CD8-positive, alpha-beta memory T cell (primary cell): ENCODE measurements around the gene SNUPN. TPM values are rescaled to one million over a fixed set of nuclear protein-coding genes. Genes with fewer than 3 reads are reported as not detected.
"Not testable (repeated sequence)": the region's sequence is repeated elsewhere in the genome, so short reads cannot be mapped to it uniquely, and the experiment has no call there.

Source experiments
- CTCF ChIA-PET: fragments of 350-600 bp; sonication (Branson Sonifier 250); formaldehyde crosslinking; loops from one replicate; lab custom pipeline; 2021; ENCODE audit warnings: antibody characterized with exemption; lab: Charles Lee
- POLR2A ChIA-PET: fragments of 350-600 bp; sonication (Branson Sonifier 250); formaldehyde crosslinking; loops from one replicate; lab custom pipeline; 2021; ENCODE audit warnings: antibody characterized with exemption; lab: Charles Lee
- DNase-seq, 5 donors: peaks; one replicate each; pipeline versions ENCODE4 v3.0.0 to v3.0.0-alpha.2; 2020 to 2022; ENCODE audit warnings: mixed read lengths in 1 of 5
- H3K27ac ChIP-seq: one replicate; pipeline ENCODE4 v1.7.0; 2013; ENCODE audit warnings: low read depth, mild to moderate bottlenecking, low read length, moderate library complexity
- H3K27me3 ChIP-seq: 2 replicates; pipeline ENCODE4 v1.7.0; 2013; ENCODE audit warnings: low read length, mild to moderate bottlenecking; ENCODE audit not compliant: insufficient read depth, poor library complexity, severe bottlenecking
- H3K36me3 ChIP-seq: 2 replicates; pipeline ENCODE4 v1.7.0; 2013; ENCODE audit warnings: mild to moderate bottlenecking, low read length, moderate library complexity; ENCODE audit not compliant: insufficient read depth
- H3K4me1 ChIP-seq: 2 replicates; pipeline ENCODE4 v1.7.0; 2013; ENCODE audit warnings: mild to moderate bottlenecking, low read length, moderate library complexity; ENCODE audit not compliant: insufficient read depth
- H3K4me3 ChIP-seq: 2 replicates; pipeline ENCODE4 v1.7.0; 2013; ENCODE audit warnings: mild to moderate bottlenecking, low read length
- H3K9me3 ChIP-seq: 2 replicates; pipeline ENCODE4 v1.7.0; 2013; ENCODE audit warnings: mild to moderate bottlenecking, low read length
- H3K27ac Mint-ChIP-seq, 8 donors: one replicate each; pipeline ENCODE4 v1.8.0; 2020 to 2021; ENCODE audit warnings: mixed read lengths in 8 of 8, mild to moderate bottlenecking in 6 of 8, inconsistent platforms in 3 of 8, moderate library complexity in 3 of 8
- H3K27me3 Mint-ChIP-seq, 2 donors: one replicate each; pipeline ENCODE4 v1.8.0; 2020 to 2021; ENCODE audit warnings: mixed read lengths in 2 of 2, mild to moderate bottlenecking in 1 of 2, moderate library complexity in 1 of 2
- H3K36me3 Mint-ChIP-seq, 3 donors: one replicate each; pipeline ENCODE4 v1.8.0; 2020 to 2021; ENCODE audit warnings: mixed read lengths in 3 of 3, inconsistent platforms in 1 of 3, mild to moderate bottlenecking in 1 of 3
- H3K4me1 Mint-ChIP-seq, 3 donors: one replicate each; pipeline ENCODE4 v1.8.0; 2020 to 2021; ENCODE audit warnings: mixed read lengths in 3 of 3, inconsistent platforms in 1 of 3, mild to moderate bottlenecking in 1 of 3
- H3K4me3 Mint-ChIP-seq, 7 donors: one replicate each; pipeline ENCODE4 v1.8.0; 2020 to 2021; ENCODE audit warnings: mixed read lengths in 7 of 7, mild to moderate bottlenecking in 6 of 7, moderate library complexity in 4 of 7, inconsistent platforms in 2 of 7
- H3K9me3 Mint-ChIP-seq, 5 donors: one replicate each; pipeline ENCODE4 v1.8.0; 2020 to 2022; ENCODE audit warnings: mixed read lengths in 5 of 5, mild to moderate bottlenecking in 3 of 5, moderate library complexity in 2 of 5, inconsistent platforms in 1 of 5
- polyA plus RNA-seq: library from polyadenylated mRNA; unstranded; fragments of 300-500 nt; fragmentation: Illumina TruSeq; gene quantifications from one replicate; pipeline ENCODE4 v1.2.3, GENCODE V29; 2021
- total RNA-seq, 2 experiments: library from RNA; stranded (reverse); gene quantifications; one replicate each; pipeline ENCODE4 v1.2.3, GENCODE V29; 2021

The SNUPN gene
- total and polyA plus RNA-seq, 3 experiments from 2014 or later = 24.6 to 37.4 (median 26.9) TPM

GRCh38 chr15:75639191-75639708 lies 13.7 kb upstream of the SNUPN start:
- ChIA-PET CTCF (interaction anchor here (1.2 to 3.8 kb wide), 10 partner anchors 13 to 272 kb away, joined by 3 to 39 read pairs (median 9); partner anchors contain the start of genes MAN2C1, PTPN9, SIN3A and SNUPN), POLR2A (interaction anchor here (0.6 to 5.1 kb wide), 11 partner anchors 8 to 271 kb away, joined by 3 to 130 read pairs (median 11); partner anchors contain the start of genes MAN2C1, PTPN9, SIN3A and SNUPN)
- H3K9me3 ChIP-seq = no peaks in the 10 kb centered on the region
- H3K4me1 ChIP-seq = peaks cover 33% of the 10 kb centered on the region
- Mint-ChIP-seq H3K36me3 (peaks cover 0 to 36% (median 2%) of the 10 kb centered on the region in 3 donors), H3K27ac (peak overlapping the region; percentile 89 to 97 (median 96)), H3K9me3 (no peaks in the 10 kb centered on the region), H3K27me3 (no peaks in the 10 kb centered on the region), H3K4me3 (peak overlapping the region; percentile 93 to 97 (median 93)), H3K4me1 (peaks cover 33 to 46% (median 44%) of the 10 kb centered on the region in 3 donors)
- H3K4me3 ChIP-seq = peak overlapping the region; percentile 77
- H3K36me3 ChIP-seq = peaks cover 6% of the 10 kb centered on the region
- H3K27ac ChIP-seq = peak overlapping the region; percentile 92
- H3K27me3 ChIP-seq = no peaks in the 10 kb centered on the region
- DNase-seq = no peak

- Mint-ChIP-seq H3K36me3 (peaks cover 0 to 36% (median 2%) of the 10 kb centered on the region in 3 donors), H3K4me3 (peak overlapping the region in 6 of 7 donors; percentile 13 to 97 (median 93)), H3K27ac (peak overlapping the region in 7 of 8 donors; percentile 2 to 77 (median 51)), H3K27me3 (no peaks in the 10 kb centered on the region), H3K9me3 (no peaks in the 10 kb centered on the region), H3K4me1 (peaks cover 33 to 46% (median 39%) of the 10 kb centered on the region in 3 donors)
- Histone ChIP-seq H3K9me3 (no peaks in the 10 kb centered on the region), H3K27ac (peak overlapping the region; percentile 26), H3K36me3 (peaks cover 6% of the 10 kb centered on the region), H3K27me3 (no peaks in the 10 kb centered on the region), H3K4me3 (no peak overlapping the region), H3K4me1 (peaks cover 33% of the 10 kb centered on the region)
- DNase-seq = no peak
- ChIA-PET POLR2A (interaction anchor here (0.6 to 5.1 kb wide), 5 partner anchors 10 to 269 kb away, joined by 3 to 130 read pairs (median 11); partner anchors contain the start of genes MAN2C1, SIN3A and SNX33), CTCF (interaction anchor here (1.1 to 1.6 kb wide), 3 partner anchors 11 to 269 kb away, joined by 3 to 5 read pairs (median 4); partner anchors contain the start of gene MAN2C1)
These were observed 11.9 kb upstream of the SNUPN start for GRCh38 chr15:75637245-75638009.

GRCh38 chr15:75636026-75636425 lies 10.5 kb upstream of the SNUPN start:
- Histone ChIP-seq H3K27me3 (no peaks in the 10 kb centered on the region), H3K36me3 (peaks cover 6% of the 10 kb centered on the region), H3K4me1 (peaks cover 33% of the 10 kb centered on the region), H3K9me3 (no peaks in the 10 kb centered on the region), H3K27ac (no peak overlapping the region), H3K4me3 (no peak overlapping the region)
- Mint-ChIP-seq H3K27ac (no peak overlapping the region), H3K9me3 (no peaks in the 10 kb centered on the region), H3K27me3 (no peaks in the 10 kb centered on the region), H3K36me3 (peaks cover 0 to 36% (median 2%) of the 10 kb centered on the region in 3 donors), H3K4me1 (peaks cover 28 to 39% (median 38%) of the 10 kb centered on the region in 3 donors), H3K4me3 (peak overlapping the region in 2 of 7 donors; percentile 21 to 68)
- ChIA-PET POLR2A (interaction anchor here (0.6 kb wide), 1 partner anchor 9 kb away, joined by 4 read pairs; no protein-coding TSS in a partner anchor), CTCF (interaction anchor here (1.1 kb wide), 1 partner anchor 10 kb away, joined by 3 read pairs; the partner anchor contains the start of gene SNUPN)
- peak in 1 of 5 donors; percentile 8 for DNase-seq

- H3K27ac Mint-ChIP-seq, H3K9me3 ChIP-seq, H3K27me3 ChIP-seq, H3K36me3 ChIP-seq, CTCF ChIA-PET, H3K9me3 Mint-ChIP-seq, H3K27me3 Mint-ChIP-seq, POLR2A ChIA-PET, H3K4me3 ChIP-seq: not testable (repeated sequence)
- peaks cover 0 to 21% (median 2%) of the 10 kb centered on the region in 3 donors for H3K36me3 Mint-ChIP-seq
- H3K4me3 Mint-ChIP-seq = peak overlapping the region in 1 of 7 donors; percentile 40
- Histone ChIP-seq H3K4me1 (peaks cover 28% of the 10 kb centered on the region), H3K27ac (peak overlapping the region; percentile 7)
- H3K4me1 Mint-ChIP-seq = peaks cover 16 to 28% (median 27%) of the 10 kb centered on the region in 3 donors
- DNase-seq = peak in 1 of 5 donors; percentile 20
These were observed 8.4 kb upstream of the SNUPN start for GRCh38 chr15:75633922-75634321.

- no peaks in the 10 kb centered on the region for H3K27me3 Mint-ChIP-seq
- H3K9me3 Mint-ChIP-seq = no peaks in the 10 kb centered on the region
- peaks cover 8% of the 10 kb centered on the region for H3K4me1 ChIP-seq
- no peak overlapping the region for H3K27ac ChIP-seq
- no peak overlapping the region for H3K4me3 Mint-ChIP-seq
- H3K36me3 ChIP-seq = no peaks in the 10 kb centered on the region
- no peak overlapping the region for H3K27ac Mint-ChIP-seq
- CTCF ChIA-PET = interaction anchor here (1.1 kb wide), 1 partner anchor 264 kb away, joined by 3 read pairs; no protein-coding TSS in a partner anchor
- no peak for DNase-seq
- POLR2A ChIA-PET = no interaction called here
- H3K4me1 Mint-ChIP-seq = peaks cover under 1 to 8% (median 7%) of the 10 kb centered on the region in 3 donors
- H3K27me3 ChIP-seq = no peaks in the 10 kb centered on the region
- H3K36me3 Mint-ChIP-seq = peaks cover 0 to 7% (median 0%) of the 10 kb centered on the region in 3 donors
- H3K9me3 ChIP-seq = no peaks in the 10 kb centered on the region
- H3K4me3 ChIP-seq = no peak overlapping the region
These were observed 6.4 kb upstream of the SNUPN start for GRCh38 chr15:75631935-75632334.

- no peaks in the 10 kb centered on the region for H3K9me3 Mint-ChIP-seq
- H3K27ac Mint-ChIP-seq = peak overlapping the region; percentile 29 to 83 (median 56)
- DNase-seq = no peak
- peaks cover 0 to 35% (median 1%) of the 10 kb centered on the region in 3 donors for H3K36me3 Mint-ChIP-seq
- no peaks in the 10 kb centered on the region for H3K27me3 Mint-ChIP-seq
- H3K4me3 Mint-ChIP-seq = peak overlapping the region in 3 of 7 donors; percentile 33 to 40 (median 38)
- H3K4me3 ChIP-seq = no peak overlapping the region
- no peak overlapping the region for H3K27ac ChIP-seq
- peaks cover 6% of the 10 kb centered on the region for H3K36me3 ChIP-seq
- CTCF ChIA-PET = no interaction called here
- no peaks in the 10 kb centered on the region for H3K9me3 ChIP-seq
- POLR2A ChIA-PET = no interaction called here
- peaks cover 26 to 41% (median 40%) of the 10 kb centered on the region in 3 donors for H3K4me1 Mint-ChIP-seq
- H3K27me3 ChIP-seq = no peaks in the 10 kb centered on the region
- H3K4me1 ChIP-seq = peaks cover 31% of the 10 kb centered on the region
These were observed 3.0 kb downstream of the SNUPN start for GRCh38 chr15:75622505-75622904.

- H3K27ac ChIP-seq = no peak overlapping the region
- DNase-seq = no peak
These were observed 4.6 kb downstream of the SNUPN start for GRCh38 chr15:75620841-75621391.

More at GRCh38 chr15:75620841-75621391, 4.6 kb downstream of the SNUPN start:
- Mint-ChIP-seq H3K36me3 (peaks cover 0 to 47% (median 10%) of the 10 kb centered on the region in 3 donors), H3K9me3 (no peaks in the 10 kb centered on the region), H3K4me1 (peaks cover 20 to 34% (median 33%) of the 10 kb centered on the region in 3 donors), H3K27ac (peak overlapping the region; percentile 32 to 96 (median 62)), H3K27me3 (no peaks in the 10 kb centered on the region), H3K4me3 (peak overlapping the region in 3 of 7 donors; percentile 33 to 42 (median 36))
- ChIA-PET POLR2A (interaction anchor here (0.6 to 1.2 kb wide), 2 partner anchors 16 to 19 kb away, joined by 3 to 7 read pairs; partner anchors contain the start of gene IMP3), CTCF (no interaction called here)
- H3K36me3 ChIP-seq = peaks cover 17% of the 10 kb centered on the region
- H3K4me3 ChIP-seq = no peak overlapping the region
- H3K4me1 ChIP-seq = peaks cover 22% of the 10 kb centered on the region
- H3K27me3 ChIP-seq = no peaks in the 10 kb centered on the region
- no peaks in the 10 kb centered on the region for H3K9me3 ChIP-seq
